IMR-90 (cell line): ENCODE measurements around the gene TDRD12.

Experiments
- BHLHE40 ChIP-seq: fragments of 150-350 bp; IDR thresholded peaks from 2 replicates; pipeline ENCODE4 v1.6.1; 2016; ENCODE audit warnings: mild to moderate bottlenecking, low read depth, low read length
- CEBPB ChIP-seq: IDR thresholded peaks from 2 replicates; pipeline ENCODE4 v1.6.1; 2012; ENCODE audit warnings: low read depth, low read length, improper control_type of control experiment
- FOS ChIP-seq: fragments of 150-350 bp; IDR thresholded peaks from 2 replicates; pipeline ENCODE4 v1.6.1; 2016; ENCODE audit warnings: low read depth, low read length
- MAZ ChIP-seq: IDR thresholded peaks from 2 replicates; pipeline ENCODE4 v1.6.1; 2012; ENCODE audit warnings: low read depth, mild to moderate bottlenecking, low read length, improper control_type of control experiment, moderate library complexity, borderline replicate concordance
- MXI1 ChIP-seq: IDR thresholded peaks from 2 replicates; pipeline ENCODE4 v1.6.1; 2012; ENCODE audit warnings: low read depth, mild to moderate bottlenecking, low read length, moderate library complexity, borderline replicate concordance
- POLR2A ChIP-seq: IDR thresholded peaks from 2 replicates; pipeline ENCODE4 v1.6.1; 2012; ENCODE audit warnings: mild to moderate bottlenecking, low read depth, low read length
- RAD21 ChIP-seq: IDR thresholded peaks from 2 replicates; pipeline ENCODE4 v1.6.1; 2012; ENCODE audit warnings: low read length, improper control_type of control experiment
- RFX5 ChIP-seq: IDR thresholded peaks from 2 replicates; pipeline ENCODE4 v1.8.0; 2012; ENCODE audit warnings: low read depth, mild to moderate bottlenecking, low read length, moderate library complexity
- TF ChIP-seq, protein P1 (sequence below): conservative IDR thresholded peaks from 2 replicates; pipeline ENCODE4 v1.5.1; 2012; ENCODE audit warnings: mild to moderate bottlenecking, low read depth, low read length, improper control_type of control experiment
- TF ChIP-seq, protein P2 (sequence below): fragments of 150-350 bp; IDR thresholded peaks from 2 replicates; pipeline ENCODE4 v1.6.1; 2016; ENCODE audit warnings: low read depth, mild to moderate bottlenecking, low read length, moderate library complexity, borderline replicate concordance
- TF ChIP-seq, protein P3 (sequence below): fragments of 150-350 bp; IDR thresholded peaks from 2 replicates; pipeline ENCODE4 v1.6.1; 2017; ENCODE audit warnings: mild to moderate bottlenecking, antibody characterized with exemption, low read length, low read depth

DNA sequence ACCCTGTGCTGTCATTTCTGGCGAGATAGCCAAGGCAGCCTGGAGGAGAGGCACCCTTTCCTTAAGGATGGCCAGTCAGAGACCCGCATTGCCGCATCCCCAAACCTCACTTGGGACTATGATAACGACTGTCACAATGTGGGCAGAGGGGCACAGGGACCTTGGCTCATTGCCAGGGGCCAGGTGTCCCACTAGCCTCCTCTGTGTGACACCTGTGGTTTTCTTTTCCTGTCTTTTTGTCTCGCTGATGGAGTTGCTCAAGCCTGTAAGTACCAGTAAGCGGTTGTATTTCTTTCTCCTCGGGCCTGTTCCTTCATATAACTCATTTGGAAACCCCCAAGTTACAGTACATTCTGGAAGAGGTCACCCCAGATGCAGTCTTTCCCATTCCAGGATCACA is 59.5 kb downstream of the TDRD12 start:
- TF ChIP-seq, protein P1, sequence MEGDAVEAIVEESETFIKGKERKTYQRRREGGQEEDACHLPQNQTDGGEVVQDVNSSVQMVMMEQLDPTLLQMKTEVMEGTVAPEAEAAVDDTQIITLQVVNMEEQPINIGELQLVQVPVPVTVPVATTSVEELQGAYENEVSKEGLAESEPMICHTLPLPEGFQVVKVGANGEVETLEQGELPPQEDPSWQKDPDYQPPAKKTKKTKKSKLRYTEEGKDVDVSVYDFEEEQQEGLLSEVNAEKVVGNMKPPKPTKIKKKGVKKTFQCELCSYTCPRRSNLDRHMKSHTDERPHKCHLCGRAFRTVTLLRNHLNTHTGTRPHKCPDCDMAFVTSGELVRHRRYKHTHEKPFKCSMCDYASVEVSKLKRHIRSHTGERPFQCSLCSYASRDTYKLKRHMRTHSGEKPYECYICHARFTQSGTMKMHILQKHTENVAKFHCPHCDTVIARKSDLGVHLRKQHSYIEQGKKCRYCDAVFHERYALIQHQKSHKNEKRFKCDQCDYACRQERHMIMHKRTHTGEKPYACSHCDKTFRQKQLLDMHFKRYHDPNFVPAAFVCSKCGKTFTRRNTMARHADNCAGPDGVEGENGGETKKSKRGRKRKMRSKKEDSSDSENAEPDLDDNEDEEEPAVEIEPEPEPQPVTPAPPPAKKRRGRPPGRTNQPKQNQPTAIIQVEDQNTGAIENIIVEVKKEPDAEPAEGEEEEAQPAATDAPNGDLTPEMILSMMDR, result no peak
- TF ChIP-seq MAZ, result no peak
- no peak for TF ChIP-seq RAD21
- TF ChIP-seq POLR2A, result no peak
- no peak for TF ChIP-seq BHLHE40
- TF ChIP-seq, protein P2, sequence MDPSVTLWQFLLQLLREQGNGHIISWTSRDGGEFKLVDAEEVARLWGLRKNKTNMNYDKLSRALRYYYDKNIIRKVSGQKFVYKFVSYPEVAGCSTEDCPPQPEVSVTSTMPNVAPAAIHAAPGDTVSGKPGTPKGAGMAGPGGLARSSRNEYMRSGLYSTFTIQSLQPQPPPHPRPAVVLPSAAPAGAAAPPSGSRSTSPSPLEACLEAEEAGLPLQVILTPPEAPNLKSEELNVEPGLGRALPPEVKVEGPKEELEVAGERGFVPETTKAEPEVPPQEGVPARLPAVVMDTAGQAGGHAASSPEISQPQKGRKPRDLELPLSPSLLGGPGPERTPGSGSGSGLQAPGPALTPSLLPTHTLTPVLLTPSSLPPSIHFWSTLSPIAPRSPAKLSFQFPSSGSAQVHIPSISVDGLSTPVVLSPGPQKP, result no peak
- TF ChIP-seq MXI1, result no peak
- TF ChIP-seq, protein P3, sequence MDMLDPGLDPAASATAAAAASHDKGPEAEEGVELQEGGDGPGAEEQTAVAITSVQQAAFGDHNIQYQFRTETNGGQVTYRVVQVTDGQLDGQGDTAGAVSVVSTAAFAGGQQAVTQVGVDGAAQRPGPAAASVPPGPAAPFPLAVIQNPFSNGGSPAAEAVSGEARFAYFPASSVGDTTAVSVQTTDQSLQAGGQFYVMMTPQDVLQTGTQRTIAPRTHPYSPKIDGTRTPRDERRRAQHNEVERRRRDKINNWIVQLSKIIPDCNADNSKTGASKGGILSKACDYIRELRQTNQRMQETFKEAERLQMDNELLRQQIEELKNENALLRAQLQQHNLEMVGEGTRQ, result no peak
- TF ChIP-seq CEBPB, result no peak
- no peak for TF ChIP-seq FOS
- no peak for TF ChIP-seq RFX5
